SKM-1 (cell line): Measurements from ENCODE around the gene MAPK1.
"Not testable (repeated sequence)": the region's sequence is repeated elsewhere in the genome, so short reads cannot be mapped to it uniquely, and the experiment has no call there.

ENCODE experiments used
- DNase-seq: peaks from one replicate; lab custom pipeline; 2025; ENCODE audit not compliant: unreplicated experiment; lab: John Stamatoyannopoulos, UW

MAPK1 gene

GRCh38 chr22:21759093-21759492 is 108.4 kb downstream of the MAPK1 start:
- DNase-seq: no peak

GRCh38 chr22:21758091-21758864 is 109.2 kb downstream of the MAPK1 start:
- no peak for DNase-seq

GRCh38 chr22:21755851-21756284 is 111.6 kb downstream of the MAPK1 start:
- DNase-seq: no peak

GRCh38 chr22:21754523-21754922 is 112.9 kb downstream of the MAPK1 start:
- no peak for DNase-seq

- no peak for DNase-seq
Measured at GRCh38 chr22:21753374-21754111, 113.9 kb downstream of the MAPK1 start.

- DNase-seq: no peak
Measured at GRCh38 chr22:21752276-21752675, 115.2 kb downstream of the MAPK1 start.

- DNase-seq: no peak
Measured at GRCh38 chr22:21745948-21746347, 121.5 kb downstream of the MAPK1 start.

- DNase-seq: not testable (repeated sequence)
Measured at GRCh38 chr22:21744917-21745316, 122.5 kb downstream of the MAPK1 start.

GRCh38 chr22:21741790-21742189 is 125.7 kb downstream of the MAPK1 start:
- no peak for DNase-seq

GRCh38 chr22:21741059-21741458 is 126.4 kb downstream of the MAPK1 start:
- DNase-seq: no peak

- no peak for DNase-seq
Measured at GRCh38 chr22:21739828-21740377, 127.5 kb downstream of the MAPK1 start.

GRCh38 chr22:21738966-21739365 is 128.5 kb downstream of the MAPK1 start:
- DNase-seq: no peak

GRCh38 chr22:21738081-21738480 is 129.4 kb downstream of the MAPK1 start:
- DNase-seq: no peak

- DNase-seq: no peak
Measured at GRCh38 chr22:21736948-21737347, 130.5 kb downstream of the MAPK1 start.

- no peak for DNase-seq
Measured at GRCh38 chr22:21736084-21736642, 131.3 kb downstream of the MAPK1 start.

- peak; percentile 69 for DNase-seq
Measured at GRCh38 chr22:21735200-21736083, 132.0 kb downstream of the MAPK1 start, which contains the start of gene YPEL1. TSS of gene YPEL1 (minus strand) at chr22:21735794. CDS start at chr22:21710744, 25,050 bp downstream.

- peak; percentile 24 for DNase-seq
Measured at GRCh38 chr22:21734540-21735199, 132.8 kb downstream of the MAPK1 start.

GRCh38 chr22:21731503-21731902 is 135.9 kb downstream of the MAPK1 start:
- DNase-seq: no peak

GRCh38 chr22:21730535-21731308 is 136.7 kb downstream of the MAPK1 start:
- DNase-seq: no peak
